ENCODE results near the gene DENND5B.
"Not testable (repeated sequence)": the region's sequence is repeated elsewhere in the genome, so short reads cannot be mapped to it uniquely, and the experiment has no call there.

GRCh38 chr12:31475610-31476009, 115.3 kb downstream of the DENND5B start:
- TF ChIP-seq, protein P1, sequence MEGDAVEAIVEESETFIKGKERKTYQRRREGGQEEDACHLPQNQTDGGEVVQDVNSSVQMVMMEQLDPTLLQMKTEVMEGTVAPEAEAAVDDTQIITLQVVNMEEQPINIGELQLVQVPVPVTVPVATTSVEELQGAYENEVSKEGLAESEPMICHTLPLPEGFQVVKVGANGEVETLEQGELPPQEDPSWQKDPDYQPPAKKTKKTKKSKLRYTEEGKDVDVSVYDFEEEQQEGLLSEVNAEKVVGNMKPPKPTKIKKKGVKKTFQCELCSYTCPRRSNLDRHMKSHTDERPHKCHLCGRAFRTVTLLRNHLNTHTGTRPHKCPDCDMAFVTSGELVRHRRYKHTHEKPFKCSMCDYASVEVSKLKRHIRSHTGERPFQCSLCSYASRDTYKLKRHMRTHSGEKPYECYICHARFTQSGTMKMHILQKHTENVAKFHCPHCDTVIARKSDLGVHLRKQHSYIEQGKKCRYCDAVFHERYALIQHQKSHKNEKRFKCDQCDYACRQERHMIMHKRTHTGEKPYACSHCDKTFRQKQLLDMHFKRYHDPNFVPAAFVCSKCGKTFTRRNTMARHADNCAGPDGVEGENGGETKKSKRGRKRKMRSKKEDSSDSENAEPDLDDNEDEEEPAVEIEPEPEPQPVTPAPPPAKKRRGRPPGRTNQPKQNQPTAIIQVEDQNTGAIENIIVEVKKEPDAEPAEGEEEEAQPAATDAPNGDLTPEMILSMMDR (conservative IDR thresholded peaks at IDR 0.05 in 1 of 2, IDR thresholded peaks at IDR 0.05 in 1 of 2; ENCODE audit: extremely low read depth in 1 of 2, insufficient read depth in 1 of 2, low read depth in 1 of 2, low read length in 2 of 2): not testable (repeated sequence)
- not testable (repeated sequence) for TF ChIP-seq EZH2 (IDR thresholded peaks at IDR 0.05; ENCODE audit: borderline replicate concordance, low read length)

All from mammary epithelial cell (primary cell).